B cell (primary cell): ENCODE data around the gene RBM45.

Experiments used
- EZH2 ChIP-seq: IDR thresholded peaks from 2 replicates; pipeline ENCODE4 v1.6.1; 2012; ENCODE audit warnings: borderline replicate concordance, low read depth, mild to moderate bottlenecking, moderate library complexity, low read length; ENCODE audit not compliant: insufficient read depth, poor library complexity, severe bottlenecking
- TF ChIP-seq, protein P1 (sequence below): fragments of 200-600 bp; IDR thresholded peaks from one replicate; pipeline ENCODE4 v1.8.0; 2022; ENCODE audit warnings: antibody characterized with exemption, mild to moderate bottlenecking

DNA sequence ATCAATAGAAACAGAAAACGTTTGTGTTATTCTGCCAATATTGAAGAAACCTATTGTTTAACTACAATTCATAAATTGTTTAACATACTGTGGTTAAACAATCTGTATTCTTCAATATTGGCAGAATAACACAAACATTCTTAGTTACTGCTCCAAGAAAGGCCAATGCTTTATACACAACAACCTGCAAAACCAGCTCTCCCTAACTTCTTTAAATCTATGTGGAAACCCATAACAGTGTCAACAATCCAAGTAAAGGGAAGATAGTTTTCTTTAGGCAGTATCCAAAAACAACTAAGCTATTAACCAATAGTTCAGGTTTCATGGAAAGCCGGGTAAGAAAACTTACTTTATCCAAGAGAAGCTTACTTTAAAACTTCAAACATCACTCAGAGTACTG lies 6.2 kb upstream of the RBM45 start:
- TF ChIP-seq EZH2, result no peak
- TF ChIP-seq, protein P1, sequence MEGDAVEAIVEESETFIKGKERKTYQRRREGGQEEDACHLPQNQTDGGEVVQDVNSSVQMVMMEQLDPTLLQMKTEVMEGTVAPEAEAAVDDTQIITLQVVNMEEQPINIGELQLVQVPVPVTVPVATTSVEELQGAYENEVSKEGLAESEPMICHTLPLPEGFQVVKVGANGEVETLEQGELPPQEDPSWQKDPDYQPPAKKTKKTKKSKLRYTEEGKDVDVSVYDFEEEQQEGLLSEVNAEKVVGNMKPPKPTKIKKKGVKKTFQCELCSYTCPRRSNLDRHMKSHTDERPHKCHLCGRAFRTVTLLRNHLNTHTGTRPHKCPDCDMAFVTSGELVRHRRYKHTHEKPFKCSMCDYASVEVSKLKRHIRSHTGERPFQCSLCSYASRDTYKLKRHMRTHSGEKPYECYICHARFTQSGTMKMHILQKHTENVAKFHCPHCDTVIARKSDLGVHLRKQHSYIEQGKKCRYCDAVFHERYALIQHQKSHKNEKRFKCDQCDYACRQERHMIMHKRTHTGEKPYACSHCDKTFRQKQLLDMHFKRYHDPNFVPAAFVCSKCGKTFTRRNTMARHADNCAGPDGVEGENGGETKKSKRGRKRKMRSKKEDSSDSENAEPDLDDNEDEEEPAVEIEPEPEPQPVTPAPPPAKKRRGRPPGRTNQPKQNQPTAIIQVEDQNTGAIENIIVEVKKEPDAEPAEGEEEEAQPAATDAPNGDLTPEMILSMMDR, result no peak
